Neural cell (in vitro differentiated cells): ENCODE measurements around the gene ANKRD35. TPM values are rescaled to one million over a fixed set of nuclear protein-coding genes. Genes with fewer than 3 reads are reported as not detected.

ENCODE experiments used
- H2AFZ ChIP-seq: fragments of 200-600, 300-800 bp; sonication (generic), shearing (Covaris generic); 2 replicates; pipeline ENCODE4 v1.6.0; 2014; ENCODE audit warnings: low read depth, mild to moderate bottlenecking, antibody characterized with exemption, low read length, moderate library complexity
- H3F3A ChIP-seq: fragments of 200-600 bp; shearing (Covaris generic); 2 replicates; pipeline ENCODE4 v1.6.1; 2016; ENCODE audit warnings: mild to moderate bottlenecking, moderate library complexity, mixed read lengths, antibody characterized with exemption, low read length; ENCODE audit not compliant: insufficient read depth, poor library complexity, severe bottlenecking
- H3K27ac ChIP-seq: fragments of 200-600, 300-800 bp; sonication (generic), shearing (Covaris generic); 2 replicates; pipeline ENCODE4 v1.5.1; 2014; ENCODE audit warnings: mild to moderate bottlenecking, low read length, moderate library complexity
- H3K27me3 ChIP-seq: fragments of 300-800, 200-600 bp; sonication (generic), shearing (Covaris generic); 2 replicates; pipeline ENCODE4 v1.6.0; 2014; ENCODE audit warnings: mild to moderate bottlenecking, low read depth, low read length, moderate library complexity; ENCODE audit not compliant: insufficient read depth
- H3K36me3 ChIP-seq: fragments of 300-800, 200-600 bp; sonication (generic), shearing (Covaris generic); 2 replicates; pipeline ENCODE4 v1.5.1; 2014; ENCODE audit warnings: mild to moderate bottlenecking, antibody characterized with exemption, low read length, moderate library complexity; ENCODE audit not compliant: insufficient read depth
- H3K4me2 ChIP-seq: fragments of 300-800, 200-600 bp; sonication (generic), shearing (Covaris generic); 2 replicates; pipeline ENCODE4 v1.6.0; 2014; ENCODE audit warnings: mild to moderate bottlenecking, low read length
- H3K4me3 ChIP-seq: fragments of 300-800, 200-600 bp; sonication (generic), shearing (Covaris generic); 2 replicates; pipeline ENCODE4 v1.5.1; 2014; ENCODE audit warnings: mild to moderate bottlenecking, low read length, moderate library complexity
- H3K79me2 ChIP-seq: fragments of 200-600 bp; shearing (Covaris generic); replicated peaks from 2 replicates; pipeline ENCODE4 v1.6.0; 2014; ENCODE audit warnings: mild to moderate bottlenecking, low read length, moderate library complexity; ENCODE audit not compliant: insufficient read depth
- H3K9ac ChIP-seq: fragments of 300-800, 200-600 bp; sonication (generic), shearing (Covaris generic); 2 replicates; pipeline ENCODE4 v1.6.1; 2016; ENCODE audit warnings: mild to moderate bottlenecking, low read length, mixed read lengths
- H3K9me2 ChIP-seq: fragments of 200-600 bp; shearing (Covaris generic); 2 replicates; pipeline ENCODE4 v1.6.1; 2016; ENCODE audit warnings: mild to moderate bottlenecking, low read length, mixed read lengths; ENCODE audit not compliant: insufficient read depth
- H3K9me3 ChIP-seq: fragments of 200-600, 300-800 bp; sonication (generic), shearing (Covaris generic); 2 replicates; pipeline ENCODE4 v1.6.1; 2016; ENCODE audit warnings: mild to moderate bottlenecking, mixed run types, low read length, moderate library complexity, mixed read lengths
- H4K20me1 ChIP-seq: fragments of 200-600 bp; shearing (Covaris generic); 2 replicates; pipeline ENCODE4 v1.6.1; 2016; ENCODE audit warnings: mild to moderate bottlenecking, mixed run types; ENCODE audit not compliant: insufficient read depth
- CTCF ChIP-seq: fragments of 450-650 bp; IDR thresholded peaks from 2 replicates; pipeline ENCODE4 v1.5.1; 2014; ENCODE audit warnings: antibody characterized with exemption, mild to moderate bottlenecking, moderate library complexity; ENCODE audit not compliant: poor library complexity, severe bottlenecking
- EP300 ChIP-seq: fragments of 450-650 bp; conservative IDR thresholded peaks from 2 replicates; pipeline ENCODE4 v1.6.1; 2014; ENCODE audit warnings: antibody characterized with exemption, mild to moderate bottlenecking, moderate library complexity; ENCODE audit not compliant: poor library complexity, severe bottlenecking
- EZH2 ChIP-seq: fragments of 200-600, 300-800 bp; shearing (Covaris generic), sonication (generic); IDR thresholded peaks from 2 replicates; pipeline ENCODE4 v1.6.1; 2014; ENCODE audit warnings: antibody characterized with exemption, low read length, borderline replicate concordance, mild to moderate bottlenecking; ENCODE audit not compliant: insufficient read depth, poor library complexity, severe bottlenecking
- MXI1 ChIP-seq: fragments of 450-650 bp; conservative IDR thresholded peaks from 2 replicates; pipeline ENCODE4 v1.6.1; 2014; ENCODE audit warnings: antibody characterized with exemption, mild to moderate bottlenecking; ENCODE audit not compliant: poor library complexity, severe bottlenecking
- POLR2AphosphoS5 ChIP-seq: IDR thresholded peaks from 2 replicates; pipeline ENCODE4 v1.6.1; 2012
- RAD21 ChIP-seq: fragments of 450-650 bp; conservative IDR thresholded peaks from 2 replicates; pipeline ENCODE4 v1.6.1; 2014; ENCODE audit warnings: antibody characterized with exemption, mild to moderate bottlenecking, moderate library complexity
- REST ChIP-seq: IDR thresholded peaks from 2 replicates; pipeline ENCODE4 v1.6.1; 2012; ENCODE audit warnings: borderline replicate concordance
- SMC3 ChIP-seq: fragments of 450-650 bp; conservative IDR thresholded peaks from 2 replicates; pipeline ENCODE4 v1.6.1; 2014; ENCODE audit warnings: antibody characterized with exemption, mild to moderate bottlenecking, moderate library complexity; ENCODE audit not compliant: poor library complexity
- TAF1 ChIP-seq: IDR thresholded peaks from 2 replicates; pipeline ENCODE4 v1.6.1; 2012; ENCODE audit warnings: low read depth
- polyA plus RNA-seq: library from polyadenylated mRNA; depleted of rRNA; stranded (reverse); fragments of >200 nt; gene quantifications from 2 replicates; pipeline ENCODE4 v1.2.3, GENCODE V29; 2014

Gene ANKRD35
- polyA plus RNA-seq, 1 donor from 2014 or later: not detected

GRCh38 chr1:145863282-145864018 lies 22.2 kb downstream of the ANKRD35 start:
- Histone ChIP-seq H3F3A (no peaks in the 10 kb centered on the region), H2AFZ (no peak overlapping the region), H3K27ac (no peak overlapping the region), H4K20me1 (no peaks in the 10 kb centered on the region), H3K36me3 (no peaks in the 10 kb centered on the region), H3K9me2 (no peaks in the 10 kb centered on the region), H3K9ac (no peak overlapping the region), H3K4me3 (no peak overlapping the region), H3K4me2 (no peak overlapping the region), H3K9me3 (no peaks in the 10 kb centered on the region), H3K27me3 (no peaks in the 10 kb centered on the region), H3K79me2 (no peaks in the 10 kb centered on the region)
- no peak for TF ChIP-seq EZH2

GRCh38 chr1:145859491-145860023 lies 26.1 kb downstream of the ANKRD35 start:
- peaks cover 5% of the 10 kb centered on the region for H3K79me2 ChIP-seq
- no peak overlapping the region for H3K27ac ChIP-seq
- H3K4me2 ChIP-seq: peak overlapping the region; percentile 46
- no peaks in the 10 kb centered on the region for H4K20me1 ChIP-seq
- peak overlapping the region; percentile 74 for H2AFZ ChIP-seq
- peak overlapping the region; percentile 94 for H3K4me3 ChIP-seq
- no peaks in the 10 kb centered on the region for H3K36me3 ChIP-seq
- H3K9me2 ChIP-seq: no peaks in the 10 kb centered on the region
- no peaks in the 10 kb centered on the region for H3K27me3 ChIP-seq
- H3K9ac ChIP-seq: peak overlapping the region; percentile 81
- no peaks in the 10 kb centered on the region for H3K9me3 ChIP-seq
- no peaks in the 10 kb centered on the region for H3F3A ChIP-seq
- TF ChIP-seq CTCF (no peak), POLR2AphosphoS5 (no peak), EP300 (no peak), REST (no peak), EZH2 (no peak), MXI1 (no peak), SMC3 (no peak), RAD21 (no peak), TAF1 (no peak)
